H9 (cell line): Measurements from ENCODE around the gene OST4. TPM values are rescaled to one million over a fixed set of nuclear protein-coding genes. Genes with fewer than 3 reads are reported as not detected.

Experiments
- DNase-seq: peaks from one replicate; pipeline ENCODE4 v3.0.0-alpha.2; 2017
- H2AFZ ChIP-seq: one replicate; pipeline ENCODE4 v1.6.1; 2013; ENCODE audit warnings: mild to moderate bottlenecking, low read length, control low read depth, moderate library complexity
- H2AK5ac ChIP-seq: 2 replicates; pipeline ENCODE4 v1.6.1; 2013; ENCODE audit warnings: low read length, control low read depth, mixed read lengths; ENCODE audit not compliant: insufficient read length
- H2BK120ac ChIP-seq: one replicate; pipeline ENCODE4 v1.6.1; 2013; ENCODE audit warnings: low read depth, mild to moderate bottlenecking, low read length, control low read depth, inconsistent platforms; ENCODE audit not compliant: poor library complexity, severe bottlenecking
- H2BK12ac ChIP-seq: 2 replicates; pipeline ENCODE4 v1.6.1; 2013; ENCODE audit warnings: low read length, control low read depth, mixed read lengths, low read depth; ENCODE audit not compliant: insufficient read length
- H2BK15ac ChIP-seq: 2 replicates; pipeline ENCODE4 v1.6.1; 2013; ENCODE audit warnings: low read depth, low read length, control low read depth
- H2BK20ac ChIP-seq: one replicate; pipeline ENCODE4 v1.6.1; 2013; ENCODE audit warnings: low read depth, mild to moderate bottlenecking, low read length, control low read depth, inconsistent platforms; ENCODE audit not compliant: poor library complexity, severe bottlenecking
- H2BK5ac ChIP-seq: 2 replicates; pipeline ENCODE4 v1.6.1; 2013; ENCODE audit warnings: low read length, control low read depth, mixed read lengths; ENCODE audit not compliant: insufficient read length
- H3K14ac ChIP-seq: 2 replicates; pipeline ENCODE4 v1.6.1; 2013; ENCODE audit warnings: low read length, control low read depth; ENCODE audit not compliant: insufficient read depth
- H3K18ac ChIP-seq: 2 replicates; pipeline ENCODE4 v1.6.1; 2013; ENCODE audit warnings: low read depth, mild to moderate bottlenecking, mixed read lengths, low read length, control low read depth; ENCODE audit not compliant: insufficient read length
- H3K23ac ChIP-seq: 2 replicates; pipeline ENCODE4 v1.6.1; 2013; ENCODE audit warnings: low read length, control low read depth, mixed read lengths, low read depth; ENCODE audit not compliant: insufficient read length
- H3K23me2 ChIP-seq: 2 replicates; pipeline ENCODE4 v1.6.1; 2013; ENCODE audit warnings: low read depth, mild to moderate bottlenecking, mixed read lengths, low read length, control low read depth; ENCODE audit not compliant: insufficient read length, poor library complexity, severe bottlenecking
- H3K27ac ChIP-seq: 2 replicates; pipeline ENCODE4 v1.5.1; 2013; ENCODE audit warnings: low read length, control low read depth, mixed read lengths, low read depth; ENCODE audit not compliant: insufficient read length
- H3K27me3 ChIP-seq: 2 replicates; pipeline ENCODE4 v1.6.1; 2013; ENCODE audit warnings: low read length, control low read depth, inconsistent platforms; ENCODE audit not compliant: insufficient read depth
- H3K4ac ChIP-seq: 2 replicates; pipeline ENCODE4 v1.6.1; 2013; ENCODE audit warnings: low read depth, mild to moderate bottlenecking, control low read depth, inconsistent platforms, low read length, moderate library complexity
- H3K4me1 ChIP-seq: 2 replicates; pipeline ENCODE4 v1.6.1; 2013; ENCODE audit warnings: low read length, control low read depth, inconsistent platforms; ENCODE audit not compliant: insufficient read depth
- H3K4me2 ChIP-seq: 2 replicates; pipeline ENCODE4 v1.6.1; 2013; ENCODE audit warnings: low read length, control low read depth, mixed read lengths; ENCODE audit not compliant: insufficient read length, insufficient read depth
- H3K56ac ChIP-seq: 2 replicates; pipeline ENCODE4 v1.6.1; 2013; ENCODE audit warnings: low read depth, mild to moderate bottlenecking, mixed read lengths, low read length, control low read depth; ENCODE audit not compliant: insufficient read length
- H3K79me1 ChIP-seq: 2 replicates; pipeline ENCODE4 v1.6.1; 2013; ENCODE audit warnings: low read depth, mild to moderate bottlenecking, moderate library complexity, low read length, control low read depth, inconsistent platforms; ENCODE audit not compliant: insufficient read depth, poor library complexity, severe bottlenecking
- H3K79me2 ChIP-seq: 2 replicates; pipeline ENCODE4 v1.6.1; 2013; ENCODE audit warnings: low read length, control low read depth, inconsistent platforms; ENCODE audit not compliant: insufficient read depth
- H3K9ac ChIP-seq: 2 replicates; pipeline ENCODE4 v1.6.1; 2013; ENCODE audit warnings: low read length, control low read depth, mixed read lengths; ENCODE audit not compliant: insufficient read length; ENCODE audit errors: extremely low read depth
- H3K9me3 ChIP-seq: one replicate; pipeline ENCODE4 v1.6.1; 2013; ENCODE audit warnings: low read depth, low read length, inconsistent platforms; ENCODE audit not compliant: control insufficient read depth
- H3T11ph ChIP-seq: one replicate; pipeline ENCODE4 v1.6.1; 2013; ENCODE audit warnings: mild to moderate bottlenecking, low read length, control low read depth, inconsistent platforms
- H4K20me1 ChIP-seq: one replicate; pipeline ENCODE4 v1.6.1; 2013; ENCODE audit not compliant: control insufficient read depth, insufficient read length, insufficient read depth
- H4K5ac ChIP-seq: 2 replicates; pipeline ENCODE4 v1.6.1; 2013; ENCODE audit warnings: low read depth, mild to moderate bottlenecking, mixed read lengths, low read length, control low read depth; ENCODE audit not compliant: insufficient read length
- H4K8ac ChIP-seq: replicated peaks from 2 replicates; pipeline ENCODE4 v1.6.1; 2013; ENCODE audit warnings: low read length, control low read depth, mixed read lengths, low read depth; ENCODE audit not compliant: insufficient read length
- H4K91ac ChIP-seq: 2 replicates; pipeline ENCODE4 v1.6.1; 2013; ENCODE audit warnings: low read depth, mild to moderate bottlenecking, moderate library complexity, mixed read lengths, low read length, control low read depth; ENCODE audit not compliant: insufficient read length
- H3K27ac Mint-ChIP-seq, 3 experiments: 2 replicates in 2 of 3; 3 replicates in 1 of 3; pipeline ENCODE4 v1.8.0; 2020 to 2021; ENCODE audit warnings: mixed read lengths in 3 of 3, mild to moderate bottlenecking in 1 of 3, moderate library complexity in 1 of 3
- H3K27me3 Mint-ChIP-seq: 2 replicates; pipeline ENCODE4 v1.8.0; 2021; ENCODE audit warnings: low read depth, mild to moderate bottlenecking, moderate library complexity, mixed read lengths
- H3K36me3 Mint-ChIP-seq, 3 experiments: 2 replicates in 2 of 3; 3 replicates in 1 of 3; pipeline ENCODE4 v1.8.0; 2020 to 2021; ENCODE audit warnings: low read depth in 3 of 3, mixed read lengths in 3 of 3; ENCODE audit not compliant: insufficient read depth in 1 of 3
- H3K4me1 Mint-ChIP-seq, 2 experiments: 2 replicates each; pipeline ENCODE4 v1.8.0; 2020; ENCODE audit warnings: mixed read lengths in 2 of 2
- H3K4me3 Mint-ChIP-seq, 2 experiments: 2 replicates in 1 of 2; 3 replicates in 1 of 2; pipeline ENCODE4 v1.8.0; 2020 to 2021; ENCODE audit warnings: mild to moderate bottlenecking in 2 of 2, mixed read lengths in 2 of 2, moderate library complexity in 1 of 2
- H3K9me3 Mint-ChIP-seq, 2 experiments: 2 replicates in 1 of 2; 3 replicates in 1 of 2; pipeline ENCODE4 v1.8.0; 2020; ENCODE audit warnings: mild to moderate bottlenecking in 2 of 2, mixed read lengths in 2 of 2, moderate library complexity in 1 of 2
- WGBS: extraction: QIAGEN DNeasy Blood & Tissue Kit; methylation state at CpG from one replicate; pipeline ENCODE4 v1.1.7; 2013; ENCODE audit warnings: missing lambda C conversion rate, low lambda C conversion rate, mixed read lengths; ENCODE audit not compliant: insufficient read length; ENCODE audit errors: extremely low coverage; 5-methylcytosine and 5-hydroxymethylcytosine counted together
- total RNA-seq: library from RNA; stranded (reverse); gene quantifications from 2 replicates; pipeline ENCODE4 v1.2.1, GENCODE V29; 2021
- TF ChIP-seq, protein P1 (sequence below): fragments of 200-600 bp; sonication (generic); conservative IDR thresholded peaks from 3 replicates; pipeline ENCODE4 v1.8.0; 2021; ENCODE audit warnings: antibody characterized with exemption, mild to moderate bottlenecking

OST4 gene
- total RNA-seq, 1 experiment from 2014 or later = 215 TPM

DNA sequence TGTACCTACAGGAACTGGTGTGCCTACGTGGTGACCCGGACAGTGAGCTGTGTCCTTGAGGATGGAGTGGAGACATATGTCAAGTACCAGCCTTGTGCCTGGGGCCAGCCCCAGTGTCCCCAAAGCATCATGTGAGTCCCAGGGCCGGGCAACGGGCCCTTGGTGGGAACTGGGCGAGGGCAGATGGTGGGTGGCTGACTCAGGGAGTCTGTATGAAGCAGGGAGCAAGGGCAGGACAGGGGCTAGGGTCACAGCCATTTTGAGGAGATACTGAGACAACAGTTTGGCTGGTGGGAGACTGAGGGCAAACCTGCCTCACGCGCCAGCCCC lies 8.7 kb upstream of the OST4 start:
- Mint-ChIP-seq H3K4me1 (peaks cover 18 to 41% of the 10 kb centered on the region in 2 experiments), H3K27me3 (peaks cover 22% of the 10 kb centered on the region), H3K36me3 (no peaks in the 10 kb centered on the region), H3K9me3 (no peaks in the 10 kb centered on the region), H3K27ac (peak overlapping the region in 1 of 3 experiments; percentile 74; a peak in 1 of 7 replicates), H3K4me3 (no peak overlapping the region)
- no peaks in the 10 kb centered on the region for H3K79me2 ChIP-seq
- H3K9me3 ChIP-seq = no peaks in the 10 kb centered on the region
- no peak overlapping the region for H2AK5ac ChIP-seq
- H4K20me1 ChIP-seq = no peaks in the 10 kb centered on the region
- H3K18ac ChIP-seq = no peak overlapping the region
- no peak overlapping the region for H3K27ac ChIP-seq
- no peaks in the 10 kb centered on the region for H3K27me3 ChIP-seq
- H4K8ac ChIP-seq = no peak overlapping the region
- H4K5ac ChIP-seq = no peak overlapping the region
- H2BK12ac ChIP-seq = no peak overlapping the region
- H3K4me1 ChIP-seq = no peaks in the 10 kb centered on the region
- H2BK5ac ChIP-seq = no peak overlapping the region
- no peak overlapping the region for H2BK15ac ChIP-seq
- H2AFZ ChIP-seq = no peak overlapping the region
- no peak overlapping the region for H4K91ac ChIP-seq
- H3K4me2 ChIP-seq = no peak overlapping the region
- no peaks in the 10 kb centered on the region for H3K79me1 ChIP-seq
- H3K56ac ChIP-seq = no peak overlapping the region
- no peak overlapping the region for H2BK20ac ChIP-seq
- WGBS = no CpG with 5 or more reads among the region's 7 CpGs
- no peak overlapping the region for H3K23ac ChIP-seq
- H3K9ac ChIP-seq = no peak overlapping the region
- no peak overlapping the region for H3K4ac ChIP-seq
- no peaks in the 10 kb centered on the region for H3K23me2 ChIP-seq
- no peak overlapping the region for H3K14ac ChIP-seq
- H3T11ph ChIP-seq = no peak overlapping the region
- no peak overlapping the region for H2BK120ac ChIP-seq
- DNase-seq = no peak
- TF ChIP-seq, protein P1, sequence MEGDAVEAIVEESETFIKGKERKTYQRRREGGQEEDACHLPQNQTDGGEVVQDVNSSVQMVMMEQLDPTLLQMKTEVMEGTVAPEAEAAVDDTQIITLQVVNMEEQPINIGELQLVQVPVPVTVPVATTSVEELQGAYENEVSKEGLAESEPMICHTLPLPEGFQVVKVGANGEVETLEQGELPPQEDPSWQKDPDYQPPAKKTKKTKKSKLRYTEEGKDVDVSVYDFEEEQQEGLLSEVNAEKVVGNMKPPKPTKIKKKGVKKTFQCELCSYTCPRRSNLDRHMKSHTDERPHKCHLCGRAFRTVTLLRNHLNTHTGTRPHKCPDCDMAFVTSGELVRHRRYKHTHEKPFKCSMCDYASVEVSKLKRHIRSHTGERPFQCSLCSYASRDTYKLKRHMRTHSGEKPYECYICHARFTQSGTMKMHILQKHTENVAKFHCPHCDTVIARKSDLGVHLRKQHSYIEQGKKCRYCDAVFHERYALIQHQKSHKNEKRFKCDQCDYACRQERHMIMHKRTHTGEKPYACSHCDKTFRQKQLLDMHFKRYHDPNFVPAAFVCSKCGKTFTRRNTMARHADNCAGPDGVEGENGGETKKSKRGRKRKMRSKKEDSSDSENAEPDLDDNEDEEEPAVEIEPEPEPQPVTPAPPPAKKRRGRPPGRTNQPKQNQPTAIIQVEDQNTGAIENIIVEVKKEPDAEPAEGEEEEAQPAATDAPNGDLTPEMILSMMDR = no peak
